GOT3 (cell line): Measurements from ENCODE around the gene HS6ST3.

Experiments used
- DNase-seq: peaks from one replicate; lab custom pipeline; 2025; ENCODE audit warnings: mixed read lengths; lab: John Stamatoyannopoulos, UW

HS6ST3 gene

DNA sequence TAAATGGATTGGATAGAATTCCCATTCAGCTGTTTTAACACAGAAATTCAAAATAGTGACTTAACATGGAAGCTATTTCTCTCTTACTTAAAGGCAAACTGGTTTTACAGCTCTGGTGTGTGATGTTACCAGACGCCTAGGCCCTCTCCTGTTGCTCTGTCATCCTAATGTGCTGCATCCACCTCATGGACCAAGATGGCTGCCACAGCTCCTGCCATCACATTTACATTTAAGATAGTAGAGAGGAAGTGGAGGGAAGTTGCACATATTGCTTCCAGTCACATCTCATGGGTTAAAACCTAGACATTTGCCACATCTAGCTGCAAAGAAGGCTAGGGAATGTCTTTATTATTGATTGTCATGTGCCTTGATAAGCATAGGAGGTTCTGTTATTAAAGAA, 746.8 kb downstream of the HS6ST3 start:
- no peak for DNase-seq

DNA sequence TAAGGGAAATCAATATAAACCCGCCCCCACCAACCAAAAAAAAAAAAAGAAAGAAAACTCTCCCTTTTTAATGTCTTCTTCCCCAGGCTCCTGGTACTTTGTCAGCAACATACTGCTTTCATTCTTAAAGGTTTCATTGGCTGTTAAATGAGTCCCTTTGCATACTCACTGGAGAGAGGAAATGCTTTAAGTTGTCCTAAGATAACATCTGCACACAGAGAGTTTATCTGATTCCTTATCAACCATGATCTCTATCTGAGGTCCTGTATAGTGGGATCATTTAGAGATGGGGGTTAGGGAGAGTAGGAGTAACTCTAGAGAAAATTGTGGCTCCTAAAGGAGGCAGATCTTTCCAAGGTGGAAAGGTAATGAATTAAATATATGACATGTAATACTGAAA, 747.9 kb downstream of the HS6ST3 start:
- no peak for DNase-seq

DNA sequence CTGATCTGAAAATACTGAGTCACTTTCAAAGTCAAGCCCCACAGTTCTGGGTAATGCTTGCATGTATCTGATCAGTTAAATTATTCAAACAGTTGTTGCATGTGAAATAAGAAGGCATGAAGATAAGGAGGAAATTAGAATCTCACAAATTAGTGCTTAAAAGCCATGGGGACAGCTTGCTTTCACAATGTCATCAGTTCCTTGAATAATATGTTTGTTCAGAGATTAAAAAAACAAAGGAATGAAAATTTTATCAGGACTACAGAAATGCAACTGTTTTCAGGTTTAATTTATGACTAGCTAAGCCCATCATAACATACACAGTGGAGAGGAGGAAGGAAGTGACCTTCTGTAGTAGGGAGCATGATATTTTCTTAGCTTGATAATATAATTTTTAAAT, 754.3 kb downstream of the HS6ST3 start:
- DNase-seq, result no peak

DNA sequence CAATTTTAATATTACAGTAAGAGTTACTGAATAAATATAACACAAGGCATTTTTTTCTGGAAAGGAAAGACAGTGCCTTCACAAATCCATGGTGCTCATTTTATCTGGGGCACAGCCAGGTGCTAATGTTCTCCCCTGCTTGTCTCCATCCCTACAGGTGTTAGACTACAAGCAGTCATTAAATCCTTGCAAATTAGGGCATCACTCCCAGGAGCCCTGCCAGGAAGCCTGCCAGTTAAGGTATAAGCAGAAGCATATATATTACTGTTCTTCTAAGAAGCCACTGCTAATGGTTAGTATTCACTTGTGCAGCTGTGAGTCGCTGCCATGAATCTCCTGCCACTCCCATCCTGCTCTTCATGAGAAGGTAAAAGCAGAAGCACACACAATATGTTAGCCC, 754.7 kb downstream of the HS6ST3 start:
- no peak for DNase-seq

DNA sequence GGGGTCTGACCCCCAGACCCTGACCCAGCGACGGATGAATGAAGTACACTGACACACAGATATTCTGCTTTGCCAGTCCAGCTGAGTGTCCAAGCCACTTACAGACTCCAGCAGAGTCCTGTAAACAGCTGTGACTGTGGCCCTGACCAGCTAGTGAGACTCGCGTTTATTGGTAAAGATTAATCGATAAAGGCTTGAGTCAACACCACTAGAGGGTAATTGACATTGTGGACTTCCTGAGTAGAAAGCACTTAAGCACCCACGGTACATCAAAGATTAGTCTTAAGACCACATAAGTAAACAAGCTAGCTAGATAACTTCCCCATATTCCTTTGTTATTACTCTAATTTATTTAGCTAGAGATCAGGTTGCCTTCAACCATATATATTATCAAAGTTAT, 758.4 kb downstream of the HS6ST3 start:
- no peak for DNase-seq

DNA sequence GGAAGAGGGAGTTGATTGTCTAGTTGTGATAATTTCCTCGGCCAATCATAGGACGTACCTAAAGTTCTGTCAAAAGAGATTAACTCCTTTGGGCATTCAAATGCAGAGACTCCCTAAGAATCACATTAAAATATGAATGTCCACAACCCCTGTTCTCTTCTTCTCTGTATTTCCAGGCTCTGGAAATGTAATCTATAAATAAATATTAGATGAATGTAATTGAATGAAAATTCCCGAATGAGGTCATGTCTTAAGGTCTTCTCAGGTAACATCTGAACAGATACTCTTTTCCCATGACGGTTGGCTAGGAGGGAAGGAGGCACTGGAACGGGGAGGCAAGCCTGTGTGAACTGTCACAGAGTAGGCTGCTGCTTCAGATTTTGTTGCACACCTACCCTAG, 759.2 kb downstream of the HS6ST3 start:
- DNase-seq, result no peak

DNA sequence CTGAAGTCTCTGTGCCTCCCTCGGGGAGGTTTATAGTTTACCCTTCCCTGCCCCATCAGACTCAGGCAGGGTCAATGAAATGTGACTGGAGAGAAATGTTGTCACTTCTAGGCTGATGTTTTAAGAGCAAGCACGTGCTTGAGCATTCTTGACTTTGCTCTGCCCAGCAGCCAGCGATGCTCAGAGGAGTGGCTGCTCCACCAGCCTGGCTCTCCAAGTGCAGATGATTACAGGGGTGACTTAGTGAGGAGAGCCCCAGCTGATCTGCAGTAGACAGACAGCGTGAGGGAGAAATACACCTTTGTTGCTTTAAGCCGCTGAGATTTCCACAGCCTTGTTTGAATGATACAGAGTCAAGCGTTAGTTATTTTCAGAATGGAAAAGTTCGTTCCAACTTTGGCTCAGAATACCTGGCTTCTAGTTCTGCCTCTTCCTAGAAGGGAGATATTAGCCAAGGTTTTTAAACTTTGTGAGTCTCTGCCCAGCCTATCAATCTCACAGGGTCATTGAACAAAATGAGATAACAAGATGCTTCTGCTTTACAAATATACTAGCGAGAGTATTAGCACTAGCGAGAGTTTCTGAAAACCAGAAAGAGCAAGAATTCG, 760.7 kb downstream of the HS6ST3 start:
- DNase-seq, result no peak

DNA sequence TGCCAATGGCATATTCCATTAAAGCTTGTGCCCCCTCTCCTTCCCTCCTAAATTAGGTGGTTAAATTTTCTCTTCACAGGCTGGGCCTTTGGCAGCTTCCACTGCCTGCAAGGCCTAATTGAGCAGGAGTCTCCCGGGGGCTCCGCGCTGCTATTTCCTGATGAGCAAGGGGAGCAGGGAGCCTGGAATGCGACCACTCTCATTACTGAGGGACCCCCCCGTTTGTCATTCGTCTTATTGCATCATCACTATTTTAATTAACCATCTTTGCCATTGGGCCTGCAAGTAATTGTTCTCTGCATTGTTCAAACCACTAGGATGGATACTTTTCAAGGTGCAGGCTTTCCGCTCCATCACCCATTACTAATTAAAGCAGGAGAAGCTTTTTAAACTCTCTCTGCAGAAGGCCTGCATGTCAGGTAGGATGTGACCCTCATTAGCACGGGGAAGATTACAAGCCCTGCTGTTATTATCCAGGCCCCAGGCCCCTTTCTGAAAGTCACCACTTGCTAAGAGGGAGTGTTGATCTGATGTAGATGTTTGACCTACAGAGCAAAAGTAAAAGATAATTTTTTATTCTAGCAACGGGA, 762.0 kb downstream of the HS6ST3 start:
- DNase-seq, result no peak

DNA sequence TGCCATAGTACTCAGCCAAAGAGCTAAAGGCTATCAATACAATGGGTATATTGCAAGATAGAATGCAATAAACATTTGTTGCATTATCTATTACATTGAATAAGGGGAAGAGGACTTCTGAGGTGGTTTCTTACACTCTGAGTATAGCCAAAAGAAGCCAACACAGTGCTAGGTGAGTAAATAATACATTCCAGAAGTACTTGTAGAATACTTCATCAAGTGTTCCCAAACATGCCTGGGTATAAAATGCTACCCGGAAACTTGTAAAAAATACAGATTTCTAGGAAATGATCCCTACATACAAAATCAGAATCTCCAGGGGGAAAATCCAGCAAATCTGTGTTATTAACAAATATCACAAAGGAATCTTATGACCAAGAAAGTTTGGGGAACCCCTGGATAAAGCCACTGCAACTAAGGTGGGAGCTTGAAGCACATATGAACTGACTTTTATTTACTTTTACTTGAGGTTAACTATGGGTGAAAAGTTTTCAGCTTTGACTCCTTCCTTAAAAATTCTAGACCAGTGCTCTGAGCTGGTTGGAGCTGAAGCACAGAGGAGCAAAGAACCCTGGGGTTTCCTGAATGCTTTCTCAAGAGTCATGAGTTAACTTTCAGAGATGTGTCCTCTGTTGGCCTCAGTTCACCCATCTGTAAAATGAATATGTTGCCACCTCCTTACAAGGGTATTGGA, 768.4 kb downstream of the HS6ST3 start:
- no peak for DNase-seq

DNA sequence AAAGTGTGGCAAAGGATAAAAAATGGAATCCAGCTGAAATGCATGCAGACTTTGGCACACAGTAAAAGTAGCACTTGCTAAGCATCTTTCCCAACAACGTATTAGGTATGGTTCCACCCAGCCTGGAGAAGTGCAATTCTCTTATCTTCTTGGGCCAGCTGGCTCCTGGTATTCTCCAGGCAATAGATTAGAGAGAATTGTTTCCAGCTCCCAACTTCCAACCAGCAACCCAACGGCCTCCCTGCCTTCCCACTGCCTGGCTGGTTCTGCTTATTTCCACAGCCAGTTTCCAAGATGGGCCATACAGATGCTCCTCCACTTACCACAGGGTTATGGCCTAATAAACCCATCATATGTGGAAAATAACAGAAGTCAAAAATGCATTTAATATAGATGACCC, 771.0 kb downstream of the HS6ST3 start:
- no peak for DNase-seq

DNA sequence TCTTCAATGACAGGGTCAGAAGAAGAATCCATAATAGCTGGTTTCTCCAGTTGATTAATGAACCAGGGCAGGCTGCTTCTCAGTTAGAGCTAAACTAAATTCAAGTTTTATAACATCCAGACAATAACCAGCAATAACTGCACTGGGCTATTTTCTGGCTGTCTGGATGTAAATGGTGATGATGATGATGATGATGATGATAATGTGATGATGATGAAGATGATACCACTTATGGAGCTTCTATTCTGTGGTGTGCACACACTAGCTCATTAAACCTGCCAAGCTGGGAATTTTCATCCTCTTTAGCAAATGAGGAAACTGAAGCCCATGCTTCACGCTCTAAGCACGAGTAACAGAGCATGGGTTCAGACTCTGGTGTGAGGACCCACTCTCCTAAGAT, 772.2 kb downstream of the HS6ST3 start:
- no peak for DNase-seq

DNA sequence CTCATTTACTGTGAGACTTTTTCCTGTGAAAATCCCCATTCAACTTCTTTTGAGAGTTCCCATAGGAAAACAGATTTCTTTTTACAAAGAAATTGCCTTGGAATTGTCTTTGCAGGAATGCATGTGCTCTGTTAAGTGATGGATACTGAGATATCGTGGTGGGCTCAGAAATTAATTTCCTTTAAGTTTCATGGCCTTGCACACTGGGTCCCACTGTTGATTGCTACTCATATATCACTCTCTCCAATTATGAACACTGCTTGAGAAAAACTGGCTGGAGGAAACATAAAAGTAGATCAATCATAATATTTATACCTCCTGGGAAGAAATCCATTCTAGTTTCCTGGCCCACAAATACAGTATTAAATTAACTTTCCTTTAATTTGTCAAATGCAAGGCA, 773.1 kb downstream of the HS6ST3 start:
- DNase-seq, result no peak

DNA sequence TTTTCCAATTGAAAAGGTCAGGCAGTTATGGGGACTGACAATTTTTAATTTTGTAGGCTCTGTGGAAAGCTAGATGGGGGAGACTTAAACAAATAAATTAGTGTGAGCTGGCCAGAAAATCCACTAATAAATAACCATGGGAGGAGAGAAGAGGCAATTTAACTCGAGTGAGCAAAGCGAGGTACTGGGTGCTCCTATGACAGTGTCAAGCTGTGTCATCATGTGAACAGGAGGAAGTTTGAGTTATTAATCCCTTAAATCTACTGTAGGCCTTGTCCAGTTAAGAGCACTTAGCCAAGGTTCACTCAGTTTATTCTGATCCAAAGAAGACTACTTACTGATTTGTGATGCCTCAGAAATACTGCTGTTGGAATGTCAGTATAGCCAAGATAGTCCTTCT, 781.6 kb downstream of the HS6ST3 start:
- no peak for DNase-seq

DNA sequence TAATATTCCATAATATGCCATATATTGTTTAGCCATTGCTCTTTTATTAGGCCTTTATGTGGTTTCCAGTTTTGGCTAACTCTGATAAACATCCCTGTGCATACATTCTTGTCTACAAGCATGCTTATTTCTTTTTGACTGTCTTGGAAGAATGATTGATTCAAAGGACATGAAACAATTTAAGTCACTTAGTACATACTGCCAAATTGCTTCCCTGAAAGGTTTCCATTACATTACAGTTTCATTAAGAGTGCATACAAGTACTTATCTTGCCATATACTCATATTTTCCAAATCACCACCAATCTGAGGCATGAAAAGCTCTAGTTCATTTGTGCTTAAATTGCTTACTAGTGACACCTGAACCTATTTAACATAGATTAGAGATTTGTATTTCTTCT, 790.5 kb downstream of the HS6ST3 start:
- DNase-seq, result no peak
